HEK293 (cell line): ENCODE results near the gene GTPBP10.

Experiments
- ATF2 ChIP-seq: fragments of 450-650 bp; formaldehyde crosslinking; IDR thresholded peaks from 2 replicates; pipeline ENCODE4 v1.5.1; 2016; ENCODE audit warnings: missing biosample characterization, missing genetic modification characterization, low read depth
- BCL6B ChIP-seq: fragments of 450-650 bp; formaldehyde crosslinking; IDR thresholded peaks from 2 replicates; pipeline ENCODE4 v1.5.1; 2017; ENCODE audit warnings: missing biosample characterization, missing genetic modification characterization
- CTCF ChIP-seq: fragments of 450-650 bp; formaldehyde crosslinking; IDR thresholded peaks from 2 replicates; pipeline ENCODE4 v1.5.1; 2016; ENCODE audit warnings: missing biosample characterization, missing genetic modification characterization
- EGR2 ChIP-seq: fragments of 450-650 bp; formaldehyde crosslinking; IDR thresholded peaks from 2 replicates; pipeline ENCODE4 v1.5.1; 2016; ENCODE audit warnings: low read depth, missing biosample characterization, missing genetic modification characterization
- HOXC10 ChIP-seq: sonication (generic); formaldehyde crosslinking; IDR thresholded peaks from 2 replicates; pipeline ENCODE4 v1.8.1; 2023; ENCODE audit warnings: mild to moderate bottlenecking, missing genetic modification reagents
- OSR2 ChIP-seq: fragments of 450-650 bp; formaldehyde crosslinking; IDR thresholded peaks from 2 replicates; pipeline ENCODE4 v1.5.1; 2016; ENCODE audit warnings: missing biosample characterization, missing genetic modification characterization
- PRDM4 ChIP-seq: fragments of 450-650 bp; formaldehyde crosslinking; IDR thresholded peaks from 2 replicates; pipeline ENCODE4 v1.5.1; 2017; ENCODE audit warnings: missing biosample characterization, missing genetic modification characterization
- ZBTB44 ChIP-seq: fragments of 450-650 bp; IDR thresholded peaks from 2 replicates; pipeline ENCODE4 v1.5.1; 2018; ENCODE audit warnings: missing biosample characterization, mild to moderate bottlenecking, missing genetic modification characterization
- ZNF121 ChIP-seq: fragments of 450-650 bp; formaldehyde crosslinking; IDR thresholded peaks from 2 replicates; pipeline ENCODE4 v1.5.1; 2016; ENCODE audit warnings: missing biosample characterization, missing genetic modification characterization
- ZNF221 ChIP-seq: fragments of 450-650 bp; formaldehyde crosslinking; IDR thresholded peaks from 2 replicates; pipeline ENCODE4 v1.5.1; 2017; ENCODE audit warnings: missing biosample characterization, missing genetic modification characterization, borderline replicate concordance
- ZNF830 ChIP-seq: fragments of 450-650 bp; IDR thresholded peaks from 2 replicates; pipeline ENCODE4 v1.5.0; 2018; ENCODE audit warnings: missing biosample characterization, missing genetic modification characterization, low read depth, mild to moderate bottlenecking, moderate library complexity

GRCh38 chr7:90401989-90402388 is 55.5 kb downstream of the GTPBP10 start:
- TF ChIP-seq HOXC10 (no peak), ZNF121 (tag by site-specific recombination) (no peak), PRDM4 (tag by site-specific recombination) (no peak), CTCF (tag by site-specific recombination) (no peak), ZNF830 (tag by site-specific recombination) (no peak), ATF2 (tag by site-specific recombination) (no peak), ZNF221 (tag by site-specific recombination) (no peak), ZBTB44 (no peak), EGR2 (tag by site-specific recombination) (no peak), OSR2 (tag by site-specific recombination) (no peak), BCL6B (tag by site-specific recombination) (no peak)
